Measurements from ENCODE around the gene PIGM.
A peak's percentile ranks its signal among the peaks of the same experiment; 100 is the strongest.

The PIGM gene

GRCh38 chr1:160031365-160032164, at the start of gene PIGM:
TSS of gene PIGM (minus strand) at chr1:160031990. CDS start at chr1:160031739, 251 bp downstream.
- peak; percentile 92 for DNase-seq

- DNase-seq: no peak
Observed at GRCh38 chr1:160081261-160081936, 49.6 kb upstream of the PIGM start, which contains the start of gene KCNJ9. TSS of gene KCNJ9 (plus strand) at chr1:160081538. CDS start at chr1:160084031, 2,493 bp downstream.

GRCh38 chr1:160080381-160081100, 48.8 kb upstream of the PIGM start:
- no peak for DNase-seq

GRCh38 chr1:160079448-160079847, 47.7 kb upstream of the PIGM start:
- DNase-seq: no peak

GRCh38 chr1:160078512-160079195, 46.9 kb upstream of the PIGM start:
- DNase-seq: no peak

GRCh38 chr1:160077486-160077885, 45.7 kb upstream of the PIGM start:
- DNase-seq: no peak

- DNase-seq: no peak
Observed at GRCh38 chr1:160076295-160076694, 44.5 kb upstream of the PIGM start.

- DNase-seq: no peak
Observed at GRCh38 chr1:160075836-160076235, 44.0 kb upstream of the PIGM start.

GRCh38 chr1:160074865-160075264, 43.1 kb upstream of the PIGM start:
- DNase-seq: no peak

GRCh38 chr1:160071289-160071688, 39.5 kb upstream of the PIGM start:
- no peak for DNase-seq

- DNase-seq: no peak
Observed at GRCh38 chr1:160070243-160071163, 38.7 kb upstream of the PIGM start.

- DNase-seq: no peak
Observed at GRCh38 chr1:160069460-160070231, 37.9 kb upstream of the PIGM start, which contains the start of gene KCNJ10. TSS of gene KCNJ10 (minus strand) at chr1:160070160. CDS start at chr1:160042532, 27,628 bp downstream.

- DNase-seq: no peak
Observed at GRCh38 chr1:160068225-160068624, 36.4 kb upstream of the PIGM start.

GRCh38 chr1:160066829-160067745, 35.3 kb upstream of the PIGM start:
- no peak for DNase-seq

- no peak for DNase-seq
Observed at GRCh38 chr1:160064746-160065145, 33.0 kb upstream of the PIGM start.

- DNase-seq: no peak
Observed at GRCh38 chr1:160064164-160064563, 32.4 kb upstream of the PIGM start.

GRCh38 chr1:160063176-160063575, 31.4 kb upstream of the PIGM start:
- DNase-seq: no peak

GRCh38 chr1:160062230-160062532, 30.4 kb upstream of the PIGM start:
- DNase-seq: no peak

GRCh38 chr1:160061369-160062229, 29.8 kb upstream of the PIGM start:
- no peak for DNase-seq
